Measurements from ENCODE around the gene BRICD5. TPM values are rescaled to one million over a fixed set of nuclear protein-coding genes. Genes with fewer than 3 reads are reported as not detected.

The BRICD5 gene
- total and polyA plus RNA-seq, 7 donors = 0.86 to 5.3 (median 3.0) TPM

- H3K27ac ChIP-seq = no peak overlapping the region
- WGBS, 3 donors = 71 to 74% (median 72%) methylated on average over 24 to 25 of the region's 25 CpGs
- TF ChIP-seq CTCF (IDR thresholded peaks at IDR 0.05) = no peak
- intact Hi-C loops (cut with DNase I) = loop anchor here in 1 of 2 donors (5.0 kb wide), 1 partner anchor 311 kb away; no protein-coding TSS in a partner anchor
- no peaks in the 10 kb centered on the region for H3K9me3 ChIP-seq
- DNase-seq (no peak), ATAC-seq (no peak)
- H3K4me1 ChIP-seq = peaks cover 7% of the 10 kb centered on the region
- H3K36me3 ChIP-seq (ENCODE audit: insufficient read depth in 1 of 2, low read depth in 1 of 2) = no peaks in the 10 kb centered on the region
- no peak overlapping the region for H3K4me3 ChIP-seq
- H3K27me3 ChIP-seq (ENCODE audit: insufficient read depth in 3 of 3, low read length in 2 of 3) = peaks cover 0 to 22% (median 7%) of the 10 kb centered on the region in 3 donors
These were observed 19.8 kb downstream of the BRICD5 start for GRCh38 chr16:2190659-2191445.

GRCh38 chr16:2190002-2190658, 20.5 kb downstream of the BRICD5 start:
- Histone ChIP-seq H3K27me3 (ENCODE audit: insufficient read depth in 3 of 3, low read length in 2 of 3) (peaks cover 0 to 14% (median 7%) of the 10 kb centered on the region in 3 donors), H3K4me1 (peaks cover under 1% of the 10 kb centered on the region), H3K4me3 (no peak overlapping the region), H3K27ac (no peak overlapping the region), H3K9me3 (no peaks in the 10 kb centered on the region), H3K36me3 (ENCODE audit: insufficient read depth in 1 of 2, low read depth in 1 of 2) (no peaks in the 10 kb centered on the region)
- DNase-seq = no peak
- intact Hi-C loops (cut with DNase I) = loop anchor here in 1 of 2 donors (5.0 kb wide), 1 partner anchor 312 kb away; no protein-coding TSS in a partner anchor
- no peak for TF ChIP-seq CTCF (IDR thresholded peaks at IDR 0.05)
- WGBS, 3 donors = 77 to 81% (median 79%) methylated on average over 24 of the region's 24 CpGs
- no peak for ATAC-seq

- no peaks in the 10 kb centered on the region for H3K36me3 ChIP-seq (ENCODE audit: insufficient read depth in 1 of 2, low read depth in 1 of 2)
- DNase-seq (no peak), ATAC-seq (no peak)
- no peak overlapping the region for H3K27ac ChIP-seq
- no peaks in the 10 kb centered on the region for H3K9me3 ChIP-seq
- H3K27me3 ChIP-seq (ENCODE audit: insufficient read depth in 3 of 3, low read length in 2 of 3) = peaks cover 0 to 7% (median 1%) of the 10 kb centered on the region in 3 donors
- H3K4me3 ChIP-seq = no peak overlapping the region
- 89 to 91% (median 90%) methylated on average over 24 to 25 of the region's 25 CpGs for WGBS, 3 donors
- H3K4me1 ChIP-seq = no peaks in the 10 kb centered on the region
- no peak for TF ChIP-seq CTCF (IDR thresholded peaks at IDR 0.05)
- intact Hi-C loops (cut with DNase I) = no loop called here
These were observed 21.3 kb downstream of the BRICD5 start for GRCh38 chr16:2189252-2189893.

GRCh38 chr16:2188395-2188794, 22.3 kb downstream of the BRICD5 start:
- 88 to 95% (median 94%) methylated on average over 8 of the region's 8 CpGs for WGBS, 3 donors
- intact Hi-C loops (cut with DNase I) = no loop called here
- ATAC-seq = no peak

More at GRCh38 chr16:2188395-2188794, 22.3 kb downstream of the BRICD5 start:
- no peaks in the 10 kb centered on the region for H3K4me1 ChIP-seq
- no peaks in the 10 kb centered on the region for H3K9me3 ChIP-seq
- H3K27ac ChIP-seq = no peak overlapping the region
- no peak for TF ChIP-seq CTCF (IDR thresholded peaks at IDR 0.05)
- DNase-seq = no peak
- H3K36me3 ChIP-seq (ENCODE audit: insufficient read depth in 1 of 2, low read depth in 1 of 2) = no peaks in the 10 kb centered on the region
- no peaks in the 10 kb centered on the region for H3K27me3 ChIP-seq (ENCODE audit: insufficient read depth in 3 of 3, low read length in 2 of 3)
- no peak overlapping the region for H3K4me3 ChIP-seq

Measured in psoas muscle (tissue), 8 donors.